OCI-LY3 (cell line): Measurements from ENCODE around the gene MSMP.

Experiments used
- H2AFZ ChIP-seq: fragments of 200-600, 300-600 bp; shearing (Covaris generic); 2 replicates; pipeline ENCODE4 v1.6.0; 2014; ENCODE audit warnings: antibody characterized with exemption, low read depth, low read length
- H3K27ac ChIP-seq: fragments of 200-600, 300-600 bp; sonication (generic); 2 replicates; pipeline ENCODE4 v1.5.1; 2014; ENCODE audit warnings: mild to moderate bottlenecking, low read length, moderate library complexity, mixed read lengths
- H3K27me3 ChIP-seq: fragments of 200-600, 300-600 bp; sonication (generic); 2 replicates; pipeline ENCODE4 v1.6.1; 2014; ENCODE audit warnings: low read depth, low read length, mixed read lengths
- H3K36me3 ChIP-seq: fragments of 200-600, 300-600 bp; sonication (generic); replicated peaks from 2 replicates; pipeline ENCODE3; 2014; ENCODE audit warnings: low read depth, low read length, mixed read lengths
- H3K4me1 ChIP-seq: fragments of 300-600, 200-600 bp; sonication (generic); 2 replicates; pipeline ENCODE4 v1.6.1; 2014; ENCODE audit warnings: low read length, mixed read lengths
- H3K4me2 ChIP-seq: fragments of 200-600, 300-600 bp; sonication (generic); 2 replicates; pipeline ENCODE4 v1.6.1; 2014; ENCODE audit warnings: low read length, mixed read lengths
- H3K4me3 ChIP-seq: fragments of 300-600, 200-600 bp; sonication (generic); 2 replicates; pipeline ENCODE4 v1.5.1; 2014; ENCODE audit warnings: antibody characterized with exemption, mild to moderate bottlenecking, low read length, moderate library complexity
- H3K79me2 ChIP-seq: fragments of 300-600, 200-600 bp; shearing (Covaris generic); 2 replicates; pipeline ENCODE4 v1.6.1; 2014; ENCODE audit warnings: mild to moderate bottlenecking, low read length, mixed read lengths
- H3K9ac ChIP-seq: fragments of 300-600, 200-600 bp; shearing (Covaris generic); 2 replicates; pipeline ENCODE4 v1.6.0; 2014; ENCODE audit warnings: mild to moderate bottlenecking, low read length, moderate library complexity
- H3K9me3 ChIP-seq: fragments of 200-600, 300-600 bp; shearing (Covaris generic); 2 replicates; pipeline ENCODE4 v1.6.1; 2014; ENCODE audit warnings: low read length, mixed read lengths; ENCODE audit not compliant: insufficient read depth
- H4K20me1 ChIP-seq: fragments of 200-600, 300-600 bp; sonication (generic); 2 replicates; pipeline ENCODE4 v1.6.1; 2016; ENCODE audit warnings: low read length, mixed read lengths; ENCODE audit not compliant: insufficient read depth
- EZH2phosphoT487 ChIP-seq: fragments of 200-600 bp; shearing (Covaris generic); IDR thresholded peaks from 2 replicates; pipeline ENCODE4 v1.6.1; 2018; ENCODE audit warnings: antibody characterized with exemption, mixed run types, low read depth
- TF ChIP-seq, protein P1 (sequence below): fragments of 200-600, 300-600 bp; sonication (generic); IDR thresholded peaks from 2 replicates; pipeline ENCODE4 v1.5.1; 2014; ENCODE audit warnings: antibody characterized with exemption, low read length, low read depth

Gene MSMP

DNA sequence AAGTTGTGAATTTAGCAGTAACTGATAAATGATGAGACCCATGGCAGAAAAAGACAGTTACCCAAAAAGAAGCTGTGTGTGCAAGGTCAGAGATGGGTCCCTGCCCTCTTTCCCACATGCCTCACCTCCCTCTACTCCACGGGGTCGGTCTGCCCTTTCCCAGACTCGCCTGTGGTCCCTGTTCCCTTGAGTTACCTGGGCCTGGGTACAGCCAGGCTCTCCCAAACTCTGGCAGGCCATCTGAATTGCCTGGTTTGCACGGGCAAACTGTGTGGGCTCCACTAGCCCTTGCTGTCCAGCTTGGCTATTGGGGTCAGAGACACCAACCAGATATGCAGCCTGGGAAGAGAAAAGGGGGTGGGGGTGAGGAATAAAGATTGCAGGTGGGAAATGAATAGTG is 45.9 kb downstream of the MSMP start:
- Histone ChIP-seq H3K9ac (no peak overlapping the region), H3K27me3 (no peaks in the 10 kb centered on the region), H3K27ac (no peak overlapping the region), H4K20me1 (no peaks in the 10 kb centered on the region), H3K9me3 (no peaks in the 10 kb centered on the region), H3K4me3 (no peak overlapping the region), H3K36me3 (peaks cover 76% of the 10 kb centered on the region), H3K4me2 (no peak overlapping the region), H3K79me2 (no peaks in the 10 kb centered on the region), H2AFZ (no peak overlapping the region), H3K4me1 (no peaks in the 10 kb centered on the region)
- TF ChIP-seq EZH2phosphoT487: no peak
- TF ChIP-seq, protein P1, sequence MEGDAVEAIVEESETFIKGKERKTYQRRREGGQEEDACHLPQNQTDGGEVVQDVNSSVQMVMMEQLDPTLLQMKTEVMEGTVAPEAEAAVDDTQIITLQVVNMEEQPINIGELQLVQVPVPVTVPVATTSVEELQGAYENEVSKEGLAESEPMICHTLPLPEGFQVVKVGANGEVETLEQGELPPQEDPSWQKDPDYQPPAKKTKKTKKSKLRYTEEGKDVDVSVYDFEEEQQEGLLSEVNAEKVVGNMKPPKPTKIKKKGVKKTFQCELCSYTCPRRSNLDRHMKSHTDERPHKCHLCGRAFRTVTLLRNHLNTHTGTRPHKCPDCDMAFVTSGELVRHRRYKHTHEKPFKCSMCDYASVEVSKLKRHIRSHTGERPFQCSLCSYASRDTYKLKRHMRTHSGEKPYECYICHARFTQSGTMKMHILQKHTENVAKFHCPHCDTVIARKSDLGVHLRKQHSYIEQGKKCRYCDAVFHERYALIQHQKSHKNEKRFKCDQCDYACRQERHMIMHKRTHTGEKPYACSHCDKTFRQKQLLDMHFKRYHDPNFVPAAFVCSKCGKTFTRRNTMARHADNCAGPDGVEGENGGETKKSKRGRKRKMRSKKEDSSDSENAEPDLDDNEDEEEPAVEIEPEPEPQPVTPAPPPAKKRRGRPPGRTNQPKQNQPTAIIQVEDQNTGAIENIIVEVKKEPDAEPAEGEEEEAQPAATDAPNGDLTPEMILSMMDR: no peak

DNA sequence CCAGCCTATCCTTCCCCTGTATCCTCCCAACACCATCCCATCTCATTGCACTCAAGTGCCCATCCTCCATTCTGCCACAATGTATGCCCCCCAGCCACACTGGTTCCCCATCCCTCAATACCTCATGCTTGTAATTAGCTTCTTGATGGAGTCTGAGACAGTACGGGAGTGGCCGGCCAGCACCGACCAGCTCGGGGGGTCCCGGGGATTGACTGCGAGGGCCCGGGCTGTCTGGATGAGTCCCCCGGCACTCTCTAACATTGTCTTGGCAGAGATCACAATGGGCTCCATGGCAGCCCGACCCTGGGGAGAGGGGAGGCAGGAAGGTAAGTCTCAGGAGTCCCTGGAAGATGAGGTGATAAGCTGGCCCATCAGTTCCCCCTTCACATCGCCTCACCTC is 47.1 kb downstream of the MSMP start:
- no peak overlapping the region for H2AFZ ChIP-seq
- peaks cover 78% of the 10 kb centered on the region for H3K36me3 ChIP-seq
- H3K9me3 ChIP-seq: no peaks in the 10 kb centered on the region
- no peak overlapping the region for H3K4me2 ChIP-seq
- H3K27me3 ChIP-seq: no peaks in the 10 kb centered on the region
- H3K4me1 ChIP-seq: no peaks in the 10 kb centered on the region
- H3K9ac ChIP-seq: no peak overlapping the region
- H3K27ac ChIP-seq: no peak overlapping the region
- H4K20me1 ChIP-seq: no peaks in the 10 kb centered on the region
- no peak for TF ChIP-seq EZH2phosphoT487
- TF ChIP-seq, protein P1: no peak
- H3K79me2 ChIP-seq: no peaks in the 10 kb centered on the region
- H3K4me3 ChIP-seq: no peak overlapping the region

DNA sequence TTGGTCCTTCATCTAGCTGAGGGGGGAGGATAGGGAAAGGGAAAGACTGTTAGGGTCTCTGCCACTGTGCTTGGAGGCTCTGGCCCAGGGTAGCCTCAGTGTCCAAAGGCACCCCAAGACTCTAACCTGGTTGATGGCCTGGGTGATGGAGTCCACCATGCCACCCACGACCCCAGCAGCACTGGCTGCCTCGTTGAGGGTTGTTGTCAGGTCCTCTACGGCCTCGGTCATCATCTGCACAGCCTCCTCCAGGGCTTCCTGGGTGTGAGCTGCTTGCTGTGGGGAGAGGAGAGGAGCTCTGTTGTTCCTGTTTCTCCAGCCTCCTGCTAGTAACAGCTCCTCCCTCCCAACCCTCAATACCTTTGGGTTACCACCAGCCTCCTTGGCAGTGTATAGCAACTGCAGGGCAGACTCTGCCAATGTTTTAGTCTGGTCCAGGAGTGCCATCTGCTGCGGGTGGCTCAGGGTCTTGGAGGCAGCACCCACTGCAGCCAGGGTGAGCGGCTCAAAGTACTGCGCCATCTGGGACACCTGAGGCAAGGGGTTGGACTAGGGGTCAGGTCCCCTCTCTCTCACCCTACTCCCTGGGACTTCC is 48.1 kb downstream of the MSMP start:
- no peak overlapping the region for H3K4me2 ChIP-seq
- H3K27ac ChIP-seq: no peak overlapping the region
- no peak overlapping the region for H2AFZ ChIP-seq
- no peaks in the 10 kb centered on the region for H3K27me3 ChIP-seq
- H3K9me3 ChIP-seq: no peaks in the 10 kb centered on the region
- H3K36me3 ChIP-seq: peaks cover 78% of the 10 kb centered on the region
- no peaks in the 10 kb centered on the region for H3K4me1 ChIP-seq
- no peaks in the 10 kb centered on the region for H3K79me2 ChIP-seq
- no peak overlapping the region for H3K9ac ChIP-seq
- no peak overlapping the region for H3K4me3 ChIP-seq
- H4K20me1 ChIP-seq: no peaks in the 10 kb centered on the region
- TF ChIP-seq EZH2phosphoT487: no peak
- TF ChIP-seq, protein P1: no peak

DNA sequence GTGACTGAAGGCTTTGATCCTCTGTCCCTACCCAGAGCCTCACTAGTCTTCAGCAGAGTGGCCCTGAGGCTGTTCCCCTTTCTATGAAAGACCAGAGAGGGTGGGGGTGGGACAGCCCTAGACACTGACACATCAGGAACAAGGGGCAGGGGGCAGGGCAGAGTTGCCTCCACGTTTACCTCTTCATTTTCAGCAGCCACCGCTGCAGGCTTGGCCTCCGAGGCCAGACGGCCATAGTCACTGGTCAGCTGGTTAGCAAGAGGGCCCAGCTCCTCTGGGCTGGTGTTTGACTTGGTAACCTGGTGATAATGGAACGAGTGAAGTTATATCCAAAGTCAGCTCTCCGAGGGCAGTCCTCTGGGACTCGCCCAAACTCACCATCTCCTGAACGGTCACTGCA is 48.7 kb downstream of the MSMP start:
- no peaks in the 10 kb centered on the region for H4K20me1 ChIP-seq
- H3K9me3 ChIP-seq: no peaks in the 10 kb centered on the region
- H3K4me3 ChIP-seq: no peak overlapping the region
- H2AFZ ChIP-seq: no peak overlapping the region
- TF ChIP-seq, protein P1: no peak
- no peak for TF ChIP-seq EZH2phosphoT487
- no peak overlapping the region for H3K4me2 ChIP-seq
- no peaks in the 10 kb centered on the region for H3K27me3 ChIP-seq
- H3K36me3 ChIP-seq: peaks cover 78% of the 10 kb centered on the region
- H3K4me1 ChIP-seq: no peaks in the 10 kb centered on the region
- no peak overlapping the region for H3K27ac ChIP-seq
- H3K9ac ChIP-seq: no peak overlapping the region
- no peaks in the 10 kb centered on the region for H3K79me2 ChIP-seq
